Astrocyte of the cerebellum (primary cell): ENCODE data around the gene RNF212B.

Experiments used
- DNase-seq: peaks from one replicate; pipeline ENCODE4 v3.0.0-alpha.2; 2011; ENCODE audit warnings: low read depth
- H3K4me3 ChIP-seq: 2 replicates; pipeline ENCODE4 v1.5.1; 2011; ENCODE audit warnings: mild to moderate bottlenecking, low read depth, low read length, moderate library complexity
- in situ Hi-C: cut with HindIII; loops from 2 replicates; pipeline ENCODE4 v1.10.0; 2017; ENCODE audit warnings: low sequenced_read_pairs
- TF ChIP-seq, protein P1 (sequence below): IDR thresholded peaks from 2 replicates; pipeline ENCODE4 v1.5.1; 2012; ENCODE audit warnings: low read length, low read depth, moderate library complexity, mild to moderate bottlenecking; ENCODE audit errors: missing control alignments

RNF212B gene

DNA sequence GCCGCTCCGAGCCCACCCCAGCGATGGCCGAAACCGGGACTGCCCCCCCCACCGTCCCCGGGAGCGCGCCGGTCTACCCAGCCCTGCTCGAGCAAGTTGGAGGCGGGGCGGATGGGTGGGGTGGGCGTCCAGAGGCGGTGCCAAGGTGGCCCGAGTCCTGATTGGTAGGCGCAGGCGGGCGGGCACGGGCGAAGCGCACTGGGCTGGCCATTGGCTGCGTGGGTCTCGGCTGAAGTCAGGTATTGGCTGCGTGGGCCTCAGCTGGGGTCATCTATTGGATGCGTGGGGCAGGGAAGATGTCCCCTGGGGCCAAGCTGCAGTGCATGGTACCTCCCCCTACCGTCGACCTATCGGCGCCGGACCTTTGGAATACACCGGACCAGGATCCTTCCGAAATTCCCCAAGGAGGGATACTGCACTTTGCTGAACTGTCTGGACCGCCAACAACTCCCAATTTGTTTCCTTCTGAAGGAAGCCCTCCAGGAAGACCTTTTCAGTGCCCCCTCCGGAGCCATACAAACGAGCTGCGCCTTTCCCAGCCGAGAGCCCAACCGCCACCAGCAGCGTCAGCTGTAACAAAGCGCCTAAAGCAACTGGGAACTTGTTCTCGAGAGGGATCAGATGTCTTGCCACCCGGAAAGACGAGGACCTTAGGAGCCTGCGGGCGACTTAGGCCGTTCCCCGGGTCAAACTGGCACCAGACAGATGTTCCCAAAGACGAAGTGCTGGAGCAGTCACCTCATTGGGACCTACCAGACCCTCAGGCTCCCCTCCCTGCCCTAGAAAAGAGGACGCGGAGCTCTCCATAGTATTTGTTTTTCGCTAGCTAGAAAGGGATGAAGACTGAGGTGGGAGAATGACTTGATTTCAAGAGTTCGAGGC lies 48.5 kb downstream of the RNF212B start, which contains the start of gene HOMEZ:
HOMEZ (minus strand) TSS at position 113 of the 882 bp plus-strand sequence. CDS start 180 bp downstream, outside the sequence.
- peak within 1 kb of the TSS; percentile 98 for H3K4me3 ChIP-seq
- TF ChIP-seq, protein P1, sequence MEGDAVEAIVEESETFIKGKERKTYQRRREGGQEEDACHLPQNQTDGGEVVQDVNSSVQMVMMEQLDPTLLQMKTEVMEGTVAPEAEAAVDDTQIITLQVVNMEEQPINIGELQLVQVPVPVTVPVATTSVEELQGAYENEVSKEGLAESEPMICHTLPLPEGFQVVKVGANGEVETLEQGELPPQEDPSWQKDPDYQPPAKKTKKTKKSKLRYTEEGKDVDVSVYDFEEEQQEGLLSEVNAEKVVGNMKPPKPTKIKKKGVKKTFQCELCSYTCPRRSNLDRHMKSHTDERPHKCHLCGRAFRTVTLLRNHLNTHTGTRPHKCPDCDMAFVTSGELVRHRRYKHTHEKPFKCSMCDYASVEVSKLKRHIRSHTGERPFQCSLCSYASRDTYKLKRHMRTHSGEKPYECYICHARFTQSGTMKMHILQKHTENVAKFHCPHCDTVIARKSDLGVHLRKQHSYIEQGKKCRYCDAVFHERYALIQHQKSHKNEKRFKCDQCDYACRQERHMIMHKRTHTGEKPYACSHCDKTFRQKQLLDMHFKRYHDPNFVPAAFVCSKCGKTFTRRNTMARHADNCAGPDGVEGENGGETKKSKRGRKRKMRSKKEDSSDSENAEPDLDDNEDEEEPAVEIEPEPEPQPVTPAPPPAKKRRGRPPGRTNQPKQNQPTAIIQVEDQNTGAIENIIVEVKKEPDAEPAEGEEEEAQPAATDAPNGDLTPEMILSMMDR: no peak
- DNase-seq: peak; percentile 96
- in situ Hi-C loops: no loop called here

DNA sequence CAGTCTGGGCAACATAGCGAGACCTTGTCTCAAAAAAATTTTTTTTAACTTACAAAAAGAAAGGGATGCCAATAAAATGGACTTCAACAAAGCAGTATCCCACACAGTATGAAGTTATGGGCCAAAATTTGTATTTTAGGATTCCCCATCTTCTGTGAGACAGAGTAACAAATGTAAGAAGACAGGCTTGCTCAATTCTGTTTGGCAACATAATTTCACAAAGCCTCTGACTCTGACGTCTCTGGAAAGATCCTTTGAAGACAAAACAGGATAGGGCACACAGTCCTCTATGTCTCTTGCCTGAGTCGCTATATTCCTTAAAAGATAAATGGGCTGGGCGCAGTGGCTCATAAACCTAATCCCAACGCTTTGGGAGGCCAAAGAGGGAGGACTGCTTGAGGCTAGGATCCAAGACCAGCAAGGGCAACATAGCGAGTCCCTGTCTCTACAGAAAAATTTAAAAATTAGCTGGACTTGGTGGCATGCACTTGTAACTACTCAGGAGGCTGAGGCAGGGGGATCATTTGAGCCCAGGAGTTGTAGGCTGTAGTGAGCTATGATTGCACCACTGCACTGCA lies 49.3 kb downstream of the RNF212B start:
- H3K4me3 ChIP-seq: peak overlapping the region; percentile 98
- no peak for DNase-seq
- TF ChIP-seq, protein P1: no peak
- in situ Hi-C loops: no loop called here

- TF ChIP-seq, protein P1: peak; percentile 90
- H3K4me3 ChIP-seq: no peak overlapping the region
- no peak for DNase-seq
- in situ Hi-C loops: no loop called here
Measured at GRCh38 chr14:23294734-23295561, 57.2 kb downstream of the RNF212B start.

DNA sequence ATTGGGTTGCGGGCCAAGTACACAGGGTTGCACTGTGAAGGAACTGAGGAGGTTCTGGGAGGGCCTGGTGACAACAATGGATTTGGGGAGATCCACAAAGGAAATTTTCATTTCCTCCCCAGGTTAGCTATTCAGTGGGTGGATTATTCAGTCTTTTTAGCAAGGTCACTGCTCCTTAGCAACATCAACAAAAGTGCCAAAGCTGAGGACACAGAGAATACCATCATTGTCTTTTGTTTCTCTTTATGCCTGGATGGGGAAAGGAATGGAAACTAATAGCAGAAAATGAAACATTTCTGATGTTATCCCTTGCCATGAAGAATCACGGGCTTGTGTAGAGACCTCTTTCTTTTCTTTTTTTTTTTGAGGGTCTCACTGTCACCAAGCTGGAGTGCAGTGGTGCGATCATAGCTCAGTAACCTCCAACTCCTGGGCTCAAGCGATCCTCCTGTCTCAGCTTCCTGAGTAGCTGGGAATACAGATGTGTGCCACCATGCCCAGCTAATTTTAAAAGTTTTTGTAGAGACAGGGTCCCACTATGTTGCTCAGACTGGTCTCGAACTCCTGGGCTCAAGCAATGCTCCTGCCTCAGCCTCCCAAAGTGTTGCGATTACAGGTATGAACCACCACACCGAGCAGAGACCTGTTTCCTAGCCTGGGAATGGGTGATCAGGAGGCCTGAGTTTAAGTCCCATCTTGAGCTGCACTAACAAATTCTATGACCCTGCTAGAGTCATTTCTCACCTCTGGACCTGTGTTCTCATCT lies 58.5 kb downstream of the RNF212B start:
- TF ChIP-seq, protein P1: no peak
- in situ Hi-C loops: no loop called here
- H3K4me3 ChIP-seq: no peak overlapping the region
- no peak for DNase-seq

- DNase-seq: no peak
- TF ChIP-seq, protein P1: no peak
- in situ Hi-C loops: no loop called here
- H3K4me3 ChIP-seq: no peak overlapping the region
Measured at GRCh38 chr14:23297096-23297495, 59.4 kb downstream of the RNF212B start.
